GM12878 (cell line): ENCODE measurements around the gene TARS3. TPM values are rescaled to one million over a fixed set of nuclear protein-coding genes. Genes with fewer than 3 reads are reported as not detected.

ENCODE experiments used
- ATAC-seq: fragments of 200-7000 bp; cut with Tn5 transposase; 3 replicates; pipeline ENCODE4 v1.9.1; 2020; ENCODE audit warnings: mild to moderate bottlenecking, moderate library complexity
- BruUV-seq: library from RNA; stranded (reverse); fragments of 400-500 nt; replicated peaks from 2 replicates; lab custom pipeline; 2021; lab: Mats Ljungman, UMichigan
- CTCF ChIA-PET: fragments of 300-600 bp; sonication (Branson Sonifier 250); formaldehyde crosslinking; extraction: SDS; loops from one replicate; lab custom pipeline; 2021; ENCODE audit warnings: inconsistent platforms; lab: Yijun Ruan, JAX
- POLR2A ChIA-PET: fragments of 350-600 bp; formaldehyde crosslinking; extraction: SDS; loops from one replicate; lab custom pipeline; 2021; ENCODE audit warnings: inconsistent platforms; lab: Charles Lee
- RAD21 ChIA-PET: fragments of 300-600 bp; sonication (Branson Sonifier 250); formaldehyde crosslinking; loops from one replicate; lab custom pipeline; 2023; ENCODE audit warnings: antibody characterized with exemption; ENCODE audit not compliant: unreplicated experiment; lab: Charles Lee
- SMC1A ChIA-PET: fragments of 300-600 bp; sonication (Branson Sonifier 250); formaldehyde crosslinking; loops from one replicate; lab custom pipeline; 2023; ENCODE audit not compliant: unreplicated experiment, uncharacterized antibody; lab: Charles Lee
- DNase-seq: peaks from one replicate; pipeline ENCODE4 v3.0.0-alpha.2; 2011; ENCODE audit warnings: low read depth, low spot score
- FAIRE-seq: peaks from 3 replicates; lab custom pipeline; 2011; peaks lifted over from hg19 to GRCh38; lab: Jason Lieb, UNC
- H2AFZ ChIP-seq: 2 replicates; pipeline ENCODE4 v1.6.0; 2011; ENCODE audit warnings: low read depth, low read length, control low read depth; ENCODE audit not compliant: control insufficient read depth
- H3K27ac ChIP-seq: 2 replicates; pipeline ENCODE4 v1.5.1; 2011; ENCODE audit warnings: control low read depth; ENCODE audit not compliant: control insufficient read depth, insufficient read depth
- H3K27me3 ChIP-seq, 2 experiments: replicated peaks in 1 of 2; 2 replicates each; pipeline versions ENCODE4 v1.6.0 to v1.6.1; 2011; ENCODE audit warnings: low read length in 1 of 2; ENCODE audit not compliant: control insufficient read depth in 2 of 2, insufficient read depth in 2 of 2
- H3K36me3 ChIP-seq, 2 experiments: 2 replicates each; pipeline ENCODE4 v1.5.1; 2011; ENCODE audit warnings: low read length in 1 of 2; ENCODE audit not compliant: control insufficient read depth in 2 of 2, insufficient read depth in 2 of 2
- H3K4me1 ChIP-seq: 2 replicates; pipeline ENCODE4 v1.6.1; 2011; ENCODE audit warnings: mild to moderate bottlenecking, low read length, moderate library complexity, mixed read lengths; ENCODE audit not compliant: control insufficient read depth, insufficient read depth
- H3K4me2 ChIP-seq: 2 replicates; pipeline ENCODE4 v1.6.0; 2011; ENCODE audit warnings: control low read depth; ENCODE audit not compliant: control insufficient read depth, insufficient read depth
- H3K4me3 ChIP-seq: fragments of 200-600 bp; sonication (generic); 2 replicates; pipeline ENCODE4 v1.5.1; 2016
- H3K79me2 ChIP-seq: 2 replicates; pipeline ENCODE4 v1.6.0; 2011; ENCODE audit warnings: low read length; ENCODE audit not compliant: control insufficient read depth, insufficient read depth
- H3K9ac ChIP-seq: 2 replicates; pipeline ENCODE4 v1.8.0; 2011; ENCODE audit warnings: low read length, control low read depth, mixed read lengths; ENCODE audit not compliant: control insufficient read depth, insufficient read depth
- H3K9me3 ChIP-seq: replicated peaks from 3 replicates; pipeline ENCODE4 v1.5.1; 2011; ENCODE audit warnings: mild to moderate bottlenecking, low read length; ENCODE audit not compliant: control insufficient read depth, insufficient read depth
- H4K20me1 ChIP-seq: 2 replicates; pipeline ENCODE4 v1.6.0; 2011; ENCODE audit not compliant: control insufficient read depth, insufficient read depth
- BACH1 ChIP-seq: fragments of 450-650 bp; IDR thresholded peaks from 2 replicates; pipeline ENCODE4 v1.6.1; 2017; ENCODE audit warnings: mild to moderate bottlenecking, borderline replicate concordance
- BCL3 ChIP-seq: IDR thresholded peaks from 2 replicates; pipeline ENCODE4 v1.6.1; 2011; ENCODE audit warnings: borderline replicate concordance, low read depth, mild to moderate bottlenecking, moderate library complexity, low read length; ENCODE audit not compliant: insufficient read depth, poor library complexity, severe bottlenecking
- CBFB ChIP-seq: IDR thresholded peaks from 2 replicates; pipeline ENCODE4 v1.6.1; 2016; ENCODE audit warnings: antibody characterized with exemption, low read depth
- HDAC6 ChIP-seq: fragments of 200-600 bp; sonication (generic); IDR thresholded peaks from one replicate; pipeline ENCODE4 v1.8.0; 2017; ENCODE audit warnings: antibody characterized with exemption; ENCODE audit not compliant: unreplicated experiment
- MLLT1 ChIP-seq: fragments of 450-650 bp; IDR thresholded peaks from 2 replicates; pipeline ENCODE4 v1.6.1; 2016; ENCODE audit warnings: mild to moderate bottlenecking
- MTA3 ChIP-seq: IDR thresholded peaks from 2 replicates; pipeline ENCODE4 v1.6.1; 2012; ENCODE audit warnings: low read length, inconsistent platforms, borderline replicate concordance
- NFYA ChIP-seq: IDR thresholded peaks from 2 replicates; pipeline ENCODE4 v1.6.1; 2011; ENCODE audit warnings: low read depth, mild to moderate bottlenecking, low read length, improper control_type of control experiment, borderline replicate concordance
- RAD51 ChIP-seq: fragments of 450-650 bp; IDR thresholded peaks from 2 replicates; pipeline ENCODE4 v1.6.1; 2016; ENCODE audit warnings: moderate library complexity, mild to moderate bottlenecking, inconsistent platforms
- RB1 ChIP-seq: fragments of 450-650 bp; formaldehyde crosslinking; IDR thresholded peaks from 2 replicates; pipeline ENCODE4 v1.6.1; 2017; ENCODE audit warnings: mild to moderate bottlenecking, borderline replicate concordance
- RFX5 ChIP-seq: IDR thresholded peaks from 2 replicates; pipeline ENCODE4 v1.6.1; 2011; ENCODE audit warnings: low read depth, low read length, improper control_type of control experiment
- TARDBP ChIP-seq: IDR thresholded peaks from 2 replicates; pipeline ENCODE4 v1.6.1; 2016; ENCODE audit warnings: borderline replicate concordance
- WGBS: methylation state at CpG from one replicate; pipeline ENCODE4 v1.1.6; 2016; ENCODE audit warnings: low lambda C conversion rate; ENCODE audit not compliant: insufficient replicate concordance, insufficient coverage; ENCODE audit errors: missing lambda C conversion rate; 5-methylcytosine and 5-hydroxymethylcytosine counted together
- in situ Hi-C: fragments of 300-500 bp; cut with MboI; formaldehyde crosslinking; loops from 9 replicates; pipeline ENCODE4 v1.14.3; 2018; ENCODE audit warnings: mixed read lengths
- intact Hi-C: fragments of 100-400 bp; cut with micrococcal nuclease; formaldehyde crosslinking; loops from one replicate; pipeline ENCODE4 v1.14.2; 2022; ENCODE audit not compliant: unreplicated experiment
- polyA plus RNA-seq, 11 experiments: library from polyadenylated mRNA; depleted of rRNA in 4 of 11; unstranded in 6 of 11; stranded (reverse) in 5 of 11; fragments of >200 nt; fragmentation: Nextera tagmentation in 4 of 11; fragmentation: Illumina TruSeq in 1 of 11; extraction: Ambion mirVana in 4 of 11; extraction: Trizol in 1 of 11; gene quantifications; 1 replicate in 1 of 11; 2 replicates in 10 of 11; pipeline versions ENCODE4 v1.2.1 to v1.2.3, GENCODE V29; 2011 to 2016; ENCODE audit warnings: inconsistent platforms in 2 of 11, missing spikeins in 2 of 11, low read depth in 1 of 11
- total RNA-seq, 4 experiments: library from RNA; depleted of rRNA in 3 of 4; stranded (reverse); fragments of >200 nt in 3 of 4; fragmentation: Illumina TruSeq in 1 of 4; extraction: Trizol in 1 of 4; gene quantifications; 2 replicates each; pipeline versions ENCODE4 v1.2.1 to v1.2.3, GENCODE V29; 2013 to 2021
- TF ChIP-seq, protein P1 (sequence below): fragments of 450-650 bp; IDR thresholded peaks from 2 replicates; pipeline ENCODE4 v1.6.1; 2017; ENCODE audit warnings: mild to moderate bottlenecking

The TARS3 gene
- total and polyA plus RNA-seq, 10 of the 15 experiments (the other 5 are each of a cell fraction or from before 2014, with no cell fraction given): 1.4 to 7.8 (median 5.3) TPM

DNA sequence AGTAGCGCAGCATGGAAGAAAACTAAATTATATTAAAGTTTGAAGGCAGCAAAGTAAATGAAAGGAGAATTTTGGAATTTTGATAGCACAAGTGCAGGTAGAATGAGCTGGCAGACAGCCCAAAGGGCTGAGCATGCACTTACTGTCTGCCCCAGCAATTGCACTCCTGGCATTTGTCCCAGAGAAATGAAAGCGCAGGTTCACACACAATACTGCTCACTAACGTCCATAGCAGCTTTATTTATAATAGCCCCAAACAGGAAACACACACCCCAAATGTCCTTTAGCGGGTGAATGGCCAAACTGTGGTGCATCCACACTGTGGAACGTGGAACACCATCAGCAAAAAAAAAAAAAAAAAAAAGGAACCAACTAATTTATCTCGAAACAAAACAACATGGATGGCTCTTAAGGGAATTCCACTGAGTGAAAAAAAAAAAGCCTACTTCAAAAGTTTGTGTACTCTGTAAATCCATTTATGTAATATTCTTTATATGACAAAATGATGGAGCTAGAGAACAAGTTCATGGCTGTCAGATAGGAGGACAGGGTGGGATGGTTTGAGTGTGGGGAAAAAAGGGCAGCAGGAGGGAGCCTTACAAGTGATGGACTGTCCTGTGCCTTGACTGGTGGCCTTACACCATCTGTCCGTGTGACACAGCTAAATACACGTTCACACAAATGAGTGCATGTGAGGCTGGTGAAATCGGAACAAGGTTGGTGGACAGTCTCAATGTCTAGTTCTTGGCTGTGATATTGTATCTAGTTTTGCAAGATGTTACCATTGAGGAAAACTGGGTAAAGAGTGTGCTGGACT, 66.1 kb downstream of the TARS3 start (continued):
- TF ChIP-seq, protein P1, sequence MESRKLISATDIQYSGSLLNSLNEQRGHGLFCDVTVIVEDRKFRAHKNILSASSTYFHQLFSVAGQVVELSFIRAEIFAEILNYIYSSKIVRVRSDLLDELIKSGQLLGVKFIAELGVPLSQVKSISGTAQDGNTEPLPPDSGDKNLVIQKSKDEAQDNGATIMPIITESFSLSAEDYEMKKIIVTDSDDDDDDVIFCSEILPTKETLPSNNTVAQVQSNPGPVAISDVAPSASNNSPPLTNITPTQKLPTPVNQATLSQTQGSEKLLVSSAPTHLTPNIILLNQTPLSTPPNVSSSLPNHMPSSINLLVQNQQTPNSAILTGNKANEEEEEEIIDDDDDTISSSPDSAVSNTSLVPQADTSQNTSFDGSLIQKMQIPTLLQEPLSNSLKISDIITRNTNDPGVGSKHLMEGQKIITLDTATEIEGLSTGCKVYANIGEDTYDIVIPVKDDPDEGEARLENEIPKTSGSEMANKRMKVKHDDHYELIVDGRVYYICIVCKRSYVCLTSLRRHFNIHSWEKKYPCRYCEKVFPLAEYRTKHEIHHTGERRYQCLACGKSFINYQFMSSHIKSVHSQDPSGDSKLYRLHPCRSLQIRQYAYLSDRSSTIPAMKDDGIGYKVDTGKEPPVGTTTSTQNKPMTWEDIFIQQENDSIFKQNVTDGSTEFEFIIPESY: no peak
- TF ChIP-seq CBFB (no peak), NFYA (no peak), MLLT1 (no peak), RFX5 (no peak), BACH1 (no peak)

- ChIA-PET RAD21 (no interaction called here), POLR2A (no interaction called here)
- H3K9me3 ChIP-seq: no peaks in the 10 kb centered on the region
Measured at GRCh38 chr15:101657171-101657570, 67.1 kb downstream of the TARS3 start.

More at GRCh38 chr15:101657171-101657570, 67.1 kb downstream of the TARS3 start:
- Histone ChIP-seq H3K36me3 (0 out of 4 replicates have a peak, but pooled peaks cover 0 to 2% of the 10 kb centered on the region in 2 experiments), H3K4me2 (no peak overlapping the region), H3K27me3 (no peaks in the 10 kb centered on the region), H3K4me1 (peaks cover 7% of the 10 kb centered on the region; the same call in 1 of the 2 replicates), H3K9ac (no peak overlapping the region), H3K4me3 (no peak overlapping the region), H2AFZ (no peak overlapping the region), H3K27ac (no peak overlapping the region), H3K79me2 (peaks cover 9% of the 10 kb centered on the region)
- CTCF ChIA-PET: interaction anchor here (6.7 kb wide), 1 partner anchor 16 kb away, joined by 57 read pairs; no protein-coding TSS in a partner anchor
- BruUV-seq: no TSS peak
- no peak for DNase-seq
- WGBS: 94% methylated on average over 10 of the region's 10 CpGs
- ATAC-seq: no peak
- FAIRE-seq: no peak
- SMC1A ChIA-PET: interaction anchor here (2.4 kb wide), 1 partner anchor 11 kb away, joined by 7 read pairs; no protein-coding TSS in a partner anchor
- in situ Hi-C loops: no loop called here
- no peak for TF ChIP-seq TARDBP
- TF ChIP-seq MTA3: no peak
- no peak for TF ChIP-seq BACH1
- no peak for TF ChIP-seq BCL3
- no peak for TF ChIP-seq HDAC6
- no peak for TF ChIP-seq RAD51
- no peak for TF ChIP-seq RB1
- TF ChIP-seq, all 136 proteins: peak for 0
- H4K20me1 ChIP-seq: no peaks in the 10 kb centered on the region
- intact Hi-C loops: no loop called here
